HG03378 (cell line): ENCODE data around the gene LUZP1.
"Not testable (repeated sequence)": the region's sequence is repeated elsewhere in the genome, so short reads cannot be mapped to it uniquely, and the experiment has no call there.

ENCODE experiments used
- ATAC-seq: cut with Tn5 transposase; IDR thresholded peaks from one replicate; pipeline ENCODE4 v1.9.1; 2021; ENCODE audit warnings: mild to moderate bottlenecking, moderate library complexity; ENCODE audit not compliant: unreplicated experiment

LUZP1 gene

DNA sequence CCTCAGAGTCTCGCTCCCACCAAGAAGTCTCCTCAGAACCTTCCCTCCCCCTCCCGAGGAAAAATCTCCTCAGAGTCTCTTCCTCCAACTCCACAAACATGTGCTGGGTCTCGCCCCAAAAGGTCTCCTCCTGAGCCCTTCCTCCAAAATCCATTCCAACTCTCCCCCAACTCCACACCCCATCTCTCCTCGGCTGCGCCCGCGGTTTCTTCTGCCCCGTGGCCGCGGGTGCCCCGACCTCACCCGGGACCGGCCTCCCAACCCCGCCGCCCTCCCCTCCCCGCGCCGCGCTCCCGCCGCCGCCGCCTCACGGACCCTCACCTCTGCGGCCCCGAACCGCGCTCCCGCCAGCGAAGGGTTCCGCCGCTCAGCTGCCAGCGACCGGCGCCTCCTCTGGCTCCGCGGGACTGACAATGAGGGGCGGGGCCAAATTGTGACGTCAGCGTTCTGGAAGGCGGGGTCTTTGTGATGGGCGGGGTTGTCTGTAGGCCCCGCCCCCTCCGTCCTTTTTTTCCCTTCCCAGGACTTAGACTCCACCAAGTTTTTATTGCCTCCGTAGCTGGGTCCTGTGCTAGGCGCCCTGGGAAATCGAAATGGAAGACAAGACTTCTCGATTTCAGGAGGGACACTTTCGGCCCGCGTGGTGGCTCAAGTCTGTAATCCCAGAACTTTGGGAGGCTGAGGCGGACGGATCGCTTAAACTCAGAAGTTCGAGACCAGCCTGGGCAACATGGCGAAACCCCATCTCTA lies at the start of gene LUZP1:
Gene LUZP1 (minus strand): TSS at position 412 of the 750 bp plus-strand sequence.
- peak; percentile 33 for ATAC-seq

DNA sequence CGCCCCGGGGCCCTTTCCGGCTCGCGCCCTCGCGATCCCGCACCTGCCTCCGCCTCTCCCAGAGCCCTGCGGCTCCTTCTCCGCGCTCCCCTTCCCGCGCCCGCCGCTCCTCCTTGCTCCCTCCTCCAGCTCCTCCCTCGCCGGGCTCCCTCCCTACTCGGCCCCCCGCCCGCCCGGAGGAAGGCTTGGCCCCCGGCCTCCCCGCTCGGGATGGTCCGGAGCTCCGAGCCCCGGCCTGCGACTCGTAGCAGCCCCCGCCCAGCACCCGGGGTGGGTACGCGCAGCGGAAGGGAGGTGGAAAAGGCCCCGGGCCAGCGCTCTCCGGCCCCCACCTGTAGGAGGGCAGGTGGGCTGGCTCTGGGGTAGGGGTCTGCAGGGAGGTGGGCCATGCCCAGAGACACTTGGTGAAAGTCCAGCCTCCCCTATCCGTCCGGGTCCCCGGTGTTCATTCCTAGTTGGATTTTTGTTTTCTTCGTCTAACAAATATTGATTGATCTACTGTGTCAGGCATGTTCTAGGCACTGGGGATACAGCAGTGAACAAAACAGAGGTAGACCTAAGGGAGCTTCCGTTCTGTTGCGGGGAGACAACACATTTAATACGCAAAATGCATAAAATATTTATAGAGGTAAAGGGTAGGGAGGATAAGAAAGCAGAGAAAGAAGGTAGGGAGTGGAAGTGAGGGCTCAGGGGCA lies 48.9 kb upstream of the LUZP1 start, which contains the start of gene HTR1D:
Gene HTR1D (minus strand): TSS at position 82 of the 695 bp plus-strand sequence. CDS start 23,283 bp downstream, outside the sequence.
- no peak for ATAC-seq

DNA sequence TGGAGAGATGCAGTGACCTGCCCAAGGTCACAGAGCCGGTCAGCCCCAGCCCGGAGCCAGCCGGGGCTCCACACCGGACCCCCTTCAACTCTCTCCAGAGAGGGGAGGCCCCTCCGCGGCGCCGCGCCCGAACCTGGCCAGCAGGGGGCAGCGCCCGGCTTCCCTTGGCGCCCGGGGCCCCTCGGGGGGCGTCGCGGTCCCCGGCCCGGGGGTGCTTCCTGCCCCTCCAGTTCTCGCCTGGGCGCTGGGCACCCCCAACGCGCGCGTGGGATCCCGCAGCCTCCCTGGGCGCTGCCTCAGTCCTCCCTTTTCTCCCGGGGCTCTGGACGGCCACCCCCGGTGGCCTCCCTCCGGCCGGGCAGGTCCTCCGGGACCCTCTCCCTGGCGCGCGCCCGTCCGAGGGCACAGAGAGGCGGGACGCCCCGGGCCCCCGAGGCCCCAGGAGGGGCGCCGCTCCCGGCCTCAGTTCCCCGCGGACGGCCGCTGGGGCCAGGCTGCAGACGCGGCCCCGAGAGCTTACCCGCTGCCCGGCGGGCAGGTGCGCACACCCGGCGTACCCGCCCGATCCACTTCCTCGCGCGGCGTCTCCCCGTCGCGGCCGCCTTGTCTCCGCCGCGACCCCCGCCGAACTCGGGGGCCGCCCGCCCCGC lies 48.2 kb upstream of the LUZP1 start:
- no peak for ATAC-seq

DNA sequence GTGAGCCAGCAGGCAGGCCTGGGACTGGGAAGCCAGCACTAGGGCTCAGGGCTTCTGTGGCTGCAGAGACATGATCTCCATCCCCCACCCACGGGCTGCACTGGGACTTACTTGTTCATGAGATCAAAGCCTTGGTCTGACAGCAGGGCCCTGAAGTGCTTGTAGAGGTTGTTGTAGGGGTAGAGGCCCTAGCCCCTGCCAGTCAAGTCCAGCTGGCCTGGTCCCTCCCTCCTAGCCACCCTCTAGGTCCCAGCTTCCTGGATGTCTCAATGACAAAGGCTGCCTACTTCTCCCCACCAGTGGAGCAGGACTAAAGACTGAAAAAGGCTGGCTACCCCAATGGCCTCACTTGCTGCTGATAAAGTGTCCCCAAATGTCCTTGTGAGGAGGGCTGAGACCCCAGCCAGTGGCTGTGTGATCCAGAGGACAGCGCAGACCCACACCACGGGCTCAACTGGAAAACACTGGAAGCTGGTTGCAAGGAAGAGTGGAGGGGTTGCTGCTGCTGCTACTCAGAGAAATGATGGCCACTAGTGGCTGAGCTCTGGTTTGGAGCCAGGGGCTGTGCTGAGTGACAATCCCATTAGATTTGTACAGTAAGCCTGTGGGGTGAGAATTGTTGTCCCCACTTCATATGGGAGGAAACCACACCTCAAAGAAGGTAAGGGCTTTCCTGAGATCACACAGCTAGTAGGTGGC lies 47.2 kb upstream of the LUZP1 start:
- no peak for ATAC-seq

DNA sequence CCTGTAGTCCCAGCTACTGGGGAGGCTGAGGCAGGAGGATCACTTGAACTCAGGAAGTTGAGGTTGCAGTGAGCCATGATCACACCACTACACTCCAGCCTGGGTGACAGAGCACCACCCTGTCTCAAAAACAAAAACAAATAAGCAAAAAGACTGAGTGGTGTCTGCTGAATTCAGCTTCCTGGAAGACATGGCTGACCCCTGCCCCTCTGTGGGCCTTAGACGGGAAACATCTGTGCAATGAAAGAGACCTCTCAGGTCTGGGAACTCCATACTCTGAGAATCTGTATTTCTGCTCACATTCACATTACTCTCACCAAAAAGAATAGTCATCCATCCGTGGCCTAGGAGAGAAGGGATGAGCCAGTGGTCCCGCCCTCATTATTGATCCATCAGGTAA lies 46.6 kb upstream of the LUZP1 start:
- ATAC-seq = no peak

DNA sequence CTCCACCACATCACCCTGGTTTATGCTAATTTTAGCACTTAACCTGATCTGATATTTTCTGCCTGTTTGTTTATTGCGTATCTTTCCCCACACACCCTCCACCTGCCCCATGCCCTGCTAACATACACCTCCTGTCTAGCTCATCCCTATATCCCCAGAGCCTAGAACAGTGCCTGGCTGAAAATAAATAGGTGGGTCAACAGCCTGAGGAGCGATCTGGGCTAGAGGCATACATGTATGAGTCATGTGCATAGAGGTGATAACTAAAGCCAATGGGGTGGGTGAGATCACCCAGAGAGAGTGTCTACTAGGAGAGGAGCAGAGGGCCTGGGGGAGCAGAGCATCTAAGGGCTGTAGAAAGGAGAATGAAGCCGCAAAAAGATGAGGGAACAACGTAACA lies 46.0 kb upstream of the LUZP1 start:
- no peak for ATAC-seq

DNA sequence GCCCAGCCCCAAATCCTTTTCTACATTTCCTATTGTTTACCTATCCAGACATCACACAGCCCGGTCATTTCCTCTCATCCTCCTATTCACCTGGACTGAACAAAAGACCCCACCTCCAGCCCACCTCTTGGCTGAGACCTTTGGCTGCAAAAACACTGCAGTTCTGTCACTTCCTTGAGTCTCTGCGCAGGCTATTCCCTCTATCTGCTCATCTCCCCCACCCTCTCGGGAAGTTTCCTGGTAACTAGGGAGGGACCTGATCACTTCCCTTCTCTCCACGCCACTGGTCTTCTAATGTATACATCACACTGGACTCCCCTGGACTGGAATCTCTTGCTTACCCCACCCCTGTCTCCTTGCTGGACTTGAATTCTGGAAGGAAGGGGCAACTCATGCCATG lies 43.3 kb upstream of the LUZP1 start:
- no peak for ATAC-seq

DNA sequence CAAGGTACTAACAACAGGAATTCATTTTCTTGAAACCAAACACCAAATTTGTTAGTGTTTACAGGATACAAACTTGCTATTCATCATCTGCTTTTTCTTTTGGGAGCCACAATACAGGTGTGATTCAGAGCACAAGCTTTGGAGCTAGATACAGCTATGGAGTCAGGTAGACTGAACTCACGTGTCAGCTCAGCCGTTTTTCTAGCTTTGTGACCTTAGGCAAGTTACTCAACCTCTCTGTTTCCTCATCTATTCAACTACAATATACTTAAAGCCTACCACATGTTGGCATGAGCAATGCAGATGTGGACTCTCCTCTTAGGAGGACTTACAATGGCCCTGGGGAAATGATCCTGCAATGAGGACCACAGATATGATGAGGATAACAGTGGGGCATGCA lies 42.3 kb upstream of the LUZP1 start:
- no peak for ATAC-seq

DNA sequence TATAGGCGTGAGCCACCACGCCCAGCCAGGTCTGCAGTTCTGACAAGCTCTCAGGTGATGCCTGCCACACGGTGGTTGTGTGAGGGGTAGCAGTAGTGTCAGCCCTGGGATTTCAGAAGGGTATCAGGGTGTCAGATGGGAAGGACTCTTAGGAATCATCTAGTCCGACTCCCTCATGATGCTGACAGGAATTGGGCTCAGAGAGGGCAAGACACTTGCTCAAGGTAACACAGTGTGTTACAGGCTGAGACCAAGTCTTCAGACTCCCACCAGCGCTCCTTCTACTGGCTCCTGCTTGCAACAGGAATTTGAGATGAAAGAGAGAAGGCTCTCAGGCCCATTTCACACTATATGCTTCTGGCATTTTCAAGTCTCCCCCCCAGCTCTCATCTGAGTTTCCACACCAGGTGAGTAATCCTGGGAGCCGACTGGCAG lies 41.7 kb upstream of the LUZP1 start:
- no peak for ATAC-seq

DNA sequence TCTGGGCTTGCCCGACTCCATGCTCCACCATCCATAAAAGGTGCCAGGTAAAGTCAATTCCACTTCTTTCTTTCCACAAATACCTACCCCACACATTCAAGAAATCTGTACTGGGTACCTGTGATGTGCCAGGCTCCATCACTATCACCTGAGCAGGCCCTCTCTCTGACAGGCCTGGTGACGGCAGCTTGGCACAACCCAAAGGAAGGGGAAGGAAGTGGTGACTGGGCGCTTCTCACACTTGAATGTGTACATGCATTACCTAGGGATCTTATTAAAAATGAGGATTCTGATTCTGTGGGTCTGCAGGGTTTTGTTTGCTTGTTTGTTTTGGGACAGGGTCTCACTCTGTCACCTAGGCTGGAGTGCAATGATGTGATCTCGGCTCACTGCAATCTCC lies 41.1 kb upstream of the LUZP1 start:
- ATAC-seq = no peak

DNA sequence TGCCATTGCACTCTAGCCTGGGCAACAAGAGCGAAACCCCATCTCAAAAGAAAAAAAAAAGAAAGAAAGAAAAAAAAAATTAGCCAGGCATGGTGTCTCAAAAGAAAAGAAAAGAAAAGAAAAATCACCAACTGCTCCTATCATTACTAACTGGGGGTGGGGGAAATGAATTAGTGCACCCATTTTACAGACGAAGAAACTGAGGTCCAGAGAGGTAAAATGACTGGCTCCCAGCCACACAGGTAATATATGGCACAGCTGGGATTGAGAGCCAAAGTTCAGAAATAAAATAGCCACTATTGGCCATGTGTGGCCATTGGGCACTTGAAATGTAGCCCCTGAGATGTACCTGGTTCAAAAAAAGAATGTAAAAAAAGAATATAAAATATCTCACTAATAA lies 39.9 kb upstream of the LUZP1 start:
- ATAC-seq = no peak

DNA sequence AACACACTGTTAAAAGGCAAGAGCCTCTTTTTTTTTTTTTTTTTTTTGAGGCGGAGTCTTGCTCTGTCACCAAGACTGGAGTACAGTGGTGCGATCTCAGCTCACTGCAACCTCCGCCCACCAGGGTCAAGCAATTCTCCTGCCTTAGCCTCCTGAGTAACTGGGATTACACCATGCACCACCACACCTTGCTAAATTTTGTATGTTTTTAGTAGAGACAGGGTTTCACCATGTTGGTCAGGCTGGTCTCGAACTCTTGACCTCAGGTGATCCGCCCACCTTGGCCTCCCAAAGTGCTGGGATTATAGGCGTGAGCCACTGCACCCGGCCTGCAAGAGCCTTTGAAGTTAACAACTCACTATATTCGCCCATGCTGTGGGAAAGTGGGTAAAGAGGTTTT lies 39.1 kb upstream of the LUZP1 start:
- not testable (repeated sequence) for ATAC-seq

DNA sequence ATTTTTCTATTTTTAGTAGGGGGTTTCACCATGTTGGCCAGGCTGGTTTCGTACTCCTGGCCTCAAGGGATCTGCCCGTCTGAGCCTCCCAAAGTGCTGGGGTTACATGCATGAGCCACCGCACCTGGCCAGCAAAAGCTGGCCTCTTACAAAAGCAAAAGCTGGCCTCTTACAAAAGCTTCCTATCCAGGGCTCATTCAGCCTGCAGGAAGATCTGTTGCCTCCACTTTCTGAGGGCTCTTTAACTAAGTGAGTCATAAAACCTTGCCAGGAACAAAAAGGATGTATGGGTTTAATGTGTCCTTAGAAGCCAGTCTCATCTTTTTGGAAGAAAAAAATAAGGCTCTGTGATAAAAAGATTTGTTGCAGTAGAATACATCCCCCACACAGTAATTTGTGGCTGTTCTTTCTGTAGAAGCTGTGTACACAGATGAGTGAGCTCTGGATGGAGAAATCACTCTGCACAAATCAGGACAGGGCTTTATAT lies 33.6 kb upstream of the LUZP1 start:
- no peak for ATAC-seq

DNA sequence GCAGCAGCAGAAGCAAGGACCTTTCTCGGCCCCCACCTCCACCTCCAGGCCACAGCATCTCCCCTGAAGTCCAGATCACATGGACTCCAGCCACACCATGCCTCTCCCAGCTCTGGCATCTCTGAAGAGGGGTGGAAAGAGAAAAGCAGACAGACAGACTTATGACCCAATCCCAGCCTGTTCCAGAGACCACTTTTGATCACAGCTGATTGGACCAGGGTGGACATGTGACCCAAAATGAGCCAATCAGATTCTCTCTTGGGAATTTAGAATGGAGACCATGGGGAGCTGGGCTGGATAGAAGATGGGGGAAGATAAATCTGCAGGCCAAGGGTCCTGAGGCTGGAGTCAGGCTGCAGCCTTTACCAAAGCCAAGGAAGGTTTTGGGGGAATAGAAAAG lies 32.2 kb upstream of the LUZP1 start:
- ATAC-seq = no peak

DNA sequence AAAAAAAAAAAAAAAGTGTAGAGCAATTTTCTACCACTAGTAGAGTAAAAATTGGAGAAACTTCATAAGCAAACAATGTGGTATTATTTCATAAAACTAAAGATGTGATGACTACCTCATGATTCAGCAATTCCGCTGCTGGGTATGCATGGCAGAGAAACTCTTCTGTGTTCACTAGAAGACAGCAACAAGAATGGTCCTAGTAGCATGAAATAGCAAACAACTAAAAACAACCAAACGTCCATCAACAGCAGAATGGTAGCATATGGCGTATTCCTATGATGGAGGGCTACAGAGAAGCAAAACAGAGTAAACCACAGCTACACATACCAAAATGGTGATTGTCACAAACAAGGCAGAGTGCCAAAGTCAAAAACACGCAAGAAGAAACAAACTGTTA lies 29.7 kb upstream of the LUZP1 start:
- no peak for ATAC-seq

DNA sequence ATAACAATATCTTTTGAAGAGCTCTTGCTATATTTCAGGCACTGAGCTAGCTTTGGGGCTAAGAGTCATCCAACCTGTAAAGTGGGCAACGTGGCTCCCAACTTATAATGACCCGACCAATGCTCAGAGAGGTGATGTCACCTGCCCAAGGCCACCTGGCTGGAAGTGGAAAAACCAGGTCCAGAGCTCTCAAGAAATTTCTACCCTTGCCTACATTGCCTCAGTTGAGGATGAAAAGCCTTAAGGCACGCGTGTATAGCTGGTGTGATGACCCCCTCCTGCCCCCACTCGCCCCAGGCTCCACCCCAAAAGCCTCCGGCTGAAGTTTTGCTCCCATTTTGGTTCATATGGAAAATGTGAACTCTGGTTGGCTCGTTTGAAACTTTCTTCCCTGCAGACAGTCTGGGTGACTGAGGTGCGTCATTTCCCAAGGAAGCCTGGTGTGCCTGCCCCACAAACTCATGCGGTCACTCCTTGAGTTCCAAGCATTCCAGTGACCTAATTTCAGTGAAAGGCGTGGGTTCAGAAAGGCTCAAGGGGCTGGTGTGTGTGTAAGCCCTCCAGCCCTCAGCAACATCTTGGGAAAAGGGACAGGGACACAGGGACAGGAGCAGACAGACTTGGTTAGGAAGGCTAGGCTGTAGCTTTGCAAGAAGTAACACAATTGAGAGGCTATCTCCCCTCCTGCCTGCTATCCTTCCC lies 28.1 kb upstream of the LUZP1 start:
- ATAC-seq = no peak

DNA sequence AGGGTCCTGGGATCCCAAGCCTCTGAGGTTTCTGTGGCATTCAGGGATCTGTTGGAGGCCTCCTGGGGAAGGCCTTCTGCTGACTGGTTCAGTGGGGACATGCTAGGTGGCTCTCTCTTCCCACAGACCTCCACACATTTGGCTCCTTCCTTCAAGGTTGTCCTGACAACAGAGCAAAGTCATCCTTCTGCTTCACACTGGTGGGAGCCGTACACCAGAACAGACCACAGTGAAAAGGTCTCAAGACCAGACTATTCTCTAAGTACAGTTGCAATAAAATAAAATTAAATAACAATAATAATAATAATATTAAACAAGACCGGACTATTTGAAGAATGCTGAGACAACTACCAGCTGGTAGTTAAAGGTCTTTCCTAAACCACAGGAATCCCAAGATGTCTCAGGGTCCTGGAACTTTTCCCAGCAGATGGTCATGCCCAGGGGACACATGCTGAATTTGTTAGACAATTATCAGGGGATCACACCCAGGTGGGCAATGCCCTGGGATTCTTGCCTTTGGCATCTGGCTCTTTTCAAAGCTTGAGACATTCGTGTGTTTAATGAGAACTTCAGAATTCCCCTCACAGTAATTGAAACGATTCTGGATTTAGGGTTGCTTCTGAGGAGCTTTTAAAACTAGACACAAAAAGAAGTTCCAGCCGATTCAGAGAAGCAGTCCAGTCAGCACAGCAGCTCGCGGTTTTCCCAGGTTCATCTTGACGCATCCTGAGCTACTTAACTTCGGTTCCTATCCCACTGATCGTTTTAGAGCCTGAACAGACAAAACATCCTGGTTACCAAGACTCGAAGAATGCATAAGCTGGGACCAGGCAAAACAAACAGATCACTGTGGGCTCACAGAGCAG lies 25.7 kb upstream of the LUZP1 start:
- no peak for ATAC-seq

DNA sequence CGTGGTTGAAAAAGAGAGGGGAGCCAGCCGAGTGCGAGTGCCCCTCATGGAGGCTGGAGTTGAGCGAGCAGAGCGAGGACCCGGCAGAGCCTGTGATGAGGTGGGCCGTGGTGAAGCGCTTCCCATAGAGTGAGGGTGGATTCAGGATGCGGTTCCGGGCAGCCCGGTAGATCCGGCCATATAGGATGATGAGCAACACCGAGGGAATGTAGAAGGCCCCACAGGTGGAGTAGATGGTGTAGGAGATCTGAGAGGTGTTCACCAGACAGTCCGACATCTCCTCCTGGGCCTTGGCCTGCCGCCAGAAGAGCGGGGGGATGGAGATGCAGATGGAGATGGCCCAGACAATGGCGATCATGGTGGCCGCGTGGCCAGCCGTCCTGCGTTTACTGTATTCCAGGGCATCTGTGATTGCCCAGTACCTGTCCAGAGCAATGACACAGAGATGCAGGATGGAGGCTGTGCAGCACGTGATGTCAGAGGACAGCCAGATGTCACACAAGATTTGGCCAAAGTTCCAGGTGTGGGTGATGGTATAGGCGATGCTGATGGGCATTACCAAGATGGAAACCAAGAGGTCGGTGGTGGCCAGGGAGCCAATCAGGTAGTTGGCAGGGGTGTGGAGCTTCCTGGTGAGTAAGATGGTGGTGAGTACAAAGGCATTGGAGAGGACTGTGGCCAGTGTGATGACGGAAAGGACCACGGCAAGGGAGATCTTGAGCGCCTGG lies 24.9 kb upstream of the LUZP1 start:
- no peak for ATAC-seq

DNA sequence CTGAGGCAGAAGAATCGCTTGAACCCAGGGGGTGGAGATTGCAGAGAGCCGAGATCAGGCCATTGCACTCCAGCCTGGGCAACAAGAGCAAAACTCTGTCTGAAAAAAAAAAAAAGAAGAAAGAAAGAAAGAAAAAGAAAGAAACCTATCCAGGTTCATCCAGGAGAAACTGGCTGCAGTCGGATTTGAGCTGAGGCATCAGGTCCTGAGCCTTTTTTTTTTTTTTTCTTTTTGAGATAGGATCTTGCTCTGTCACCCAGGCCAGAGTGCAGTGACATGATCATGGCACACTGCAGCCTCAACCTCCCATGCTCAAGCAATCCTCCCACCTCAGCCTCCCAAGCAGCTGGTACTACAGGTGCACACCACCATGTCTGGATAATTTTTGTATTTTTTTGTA lies 22.5 kb upstream of the LUZP1 start:
- no peak for ATAC-seq
